ENCODE measurements around the gene TEX19. TPM values are rescaled to one million over a fixed set of nuclear protein-coding genes. Genes with fewer than 3 reads are reported as not detected.
"Not testable (repeated sequence)": the region's sequence is repeated elsewhere in the genome, so short reads cannot be mapped to it uniquely, and the experiment has no call there.

TEX19 gene
- total RNA-seq, 2 experiments from 2014 or later = not detected

- intact Hi-C loops (cut with micrococcal nuclease) = no loop called here
- DNase-seq (no peak), ATAC-seq (no peak)
- Mint-ChIP-seq H3K4me3 (no peak overlapping the region), H3K4me1 (ENCODE audit: low read depth) (peaks cover 3% of the 10 kb centered on the region), H3K36me3 (ENCODE audit: low read depth) (no peaks in the 10 kb centered on the region), H3K27me3 (peaks cover 28% of the 10 kb centered on the region), H3K9me3 (no peaks in the 10 kb centered on the region), H3K27ac (no peak overlapping the region)
- TF ChIP-seq CTCF (IDR thresholded peaks at IDR 0.05) = no peak
- ChIA-PET POLR2A (no interaction called here), CTCF (interaction anchor here (0.6 kb wide), 1 partner anchor 21 kb away, joined by 3 read pairs; no protein-coding TSS in a partner anchor)
Observed at GRCh38 chr17:82377924-82378740, 19.1 kb downstream of the TEX19 start.

- POLR2A ChIA-PET = no interaction called here
- H3K27ac Mint-ChIP-seq = no peak overlapping the region
Observed at GRCh38 chr17:82378741-82379021, 19.6 kb downstream of the TEX19 start.

GRCh38 chr17:82380860-82381702 is 22.0 kb downstream of the TEX19 start:
- ChIA-PET POLR2A (no interaction called here), CTCF (no interaction called here)
- Mint-ChIP-seq H3K36me3 (ENCODE audit: low read depth) (no peaks in the 10 kb centered on the region), H3K9me3 (no peaks in the 10 kb centered on the region), H3K27me3 (peaks cover 20% of the 10 kb centered on the region), H3K27ac (no peak overlapping the region), H3K4me3 (no peak overlapping the region), H3K4me1 (ENCODE audit: low read depth) (peaks cover 3% of the 10 kb centered on the region)
- ATAC-seq (no peak), DNase-seq (no peak)
- intact Hi-C loops (cut with micrococcal nuclease) = no loop called here
- TF ChIP-seq CTCF (IDR thresholded peaks at IDR 0.05) = no peak

More at GRCh38 chr17:82378741-82379021, 19.6 kb downstream of the TEX19 start:
- DNase-seq = no peak
- TF ChIP-seq CTCF (IDR thresholded peaks at IDR 0.05) = no peak
- Mint-ChIP-seq H3K27me3 (peaks cover 23% of the 10 kb centered on the region), H3K4me1 (ENCODE audit: low read depth) (peaks cover 3% of the 10 kb centered on the region), H3K9me3 (no peaks in the 10 kb centered on the region), H3K4me3 (no peak overlapping the region), H3K36me3 (ENCODE audit: low read depth) (no peaks in the 10 kb centered on the region)
- CTCF ChIA-PET = no interaction called here
- ATAC-seq = no peak
- intact Hi-C loops (cut with micrococcal nuclease) = no loop called here

GRCh38 chr17:82381703-82382009 is 22.6 kb downstream of the TEX19 start:
- ATAC-seq; CTCF ChIA-PET; H3K9me3 Mint-ChIP-seq; H3K4me1 Mint-ChIP-seq (ENCODE audit: low read depth); DNase-seq; H3K36me3 Mint-ChIP-seq (ENCODE audit: low read depth); H3K27ac Mint-ChIP-seq; H3K4me3 Mint-ChIP-seq; intact Hi-C loops (cut with micrococcal nuclease): not testable (repeated sequence)
- peaks cover 17% of the 10 kb centered on the region for H3K27me3 Mint-ChIP-seq
- POLR2A ChIA-PET = interaction anchor here (0.6 kb wide), 1 partner anchor 9 kb away, joined by 3 read pairs; no protein-coding TSS in a partner anchor

GRCh38 chr17:82382220-82382932 is 23.3 kb downstream of the TEX19 start:
- DNase-seq; intact Hi-C loops (cut with micrococcal nuclease); H3K36me3 Mint-ChIP-seq (ENCODE audit: low read depth); H3K4me3 Mint-ChIP-seq; H3K4me1 Mint-ChIP-seq (ENCODE audit: low read depth); CTCF ChIA-PET; H3K9me3 Mint-ChIP-seq; H3K27ac Mint-ChIP-seq; ATAC-seq: not testable (repeated sequence)
- POLR2A ChIA-PET = interaction anchor here (0.6 kb wide), 1 partner anchor 10 kb away, joined by 3 read pairs; no protein-coding TSS in a partner anchor
- peaks cover 17% of the 10 kb centered on the region for H3K27me3 Mint-ChIP-seq

Measured in activated CD8-positive, alpha-beta T cell treated with anti-CD3 and anti-CD28 coated beads for 36 hours (primary cell).